Activated CD4-positive, alpha-beta T cell treated with anti-CD3 and anti-CD28 coated beads, Interleukin-2, amount 50 U/mL, for 1 hour (primary cell): ENCODE measurements around the gene CCM2L.

Source experiments
- DNase-seq: peaks from one replicate; pipeline ENCODE4 v3.0.0-alpha.2; 2020

Gene CCM2L

DNA sequence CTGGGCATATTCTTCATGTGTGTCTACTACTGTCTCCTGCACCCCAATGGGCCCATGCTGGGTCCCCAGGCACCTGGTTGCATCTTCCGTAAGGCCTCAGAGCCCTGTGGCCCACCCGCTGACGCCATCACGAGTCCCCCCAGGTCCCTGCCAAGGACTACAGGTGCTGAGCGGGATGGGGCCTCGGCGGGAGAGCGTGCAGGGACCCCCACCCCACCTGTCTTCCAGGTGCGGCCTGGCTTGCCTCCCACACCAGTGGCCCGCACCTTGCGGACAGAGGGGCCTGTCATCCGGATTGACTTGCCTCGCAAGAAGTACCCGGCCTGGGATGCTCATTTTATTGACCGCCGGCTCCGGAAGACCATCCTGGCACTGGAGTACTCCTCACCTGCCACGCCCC lies 13.2 kb upstream of the CCM2L start:
- no peak for DNase-seq

DNA sequence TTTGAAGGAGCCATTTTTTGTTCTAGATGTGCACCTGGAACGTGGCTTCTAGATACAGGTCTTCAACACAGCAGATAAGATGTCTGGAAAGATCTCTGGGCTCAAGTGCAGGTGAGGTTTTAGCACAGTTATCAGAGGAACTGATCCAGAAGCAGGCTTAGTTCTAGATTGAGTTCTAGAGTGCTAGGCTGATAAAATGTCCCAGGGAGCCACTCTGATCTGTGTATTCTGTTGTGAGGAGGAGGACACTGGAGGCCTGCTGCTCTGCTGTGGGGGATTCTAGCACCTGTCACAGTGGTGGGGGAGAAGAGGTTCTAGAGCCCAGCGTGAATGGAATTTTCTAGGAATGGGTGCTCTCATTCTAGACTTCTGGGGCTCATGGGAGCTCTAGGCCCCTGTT lies 12.0 kb upstream of the CCM2L start:
- DNase-seq, result no peak

DNA sequence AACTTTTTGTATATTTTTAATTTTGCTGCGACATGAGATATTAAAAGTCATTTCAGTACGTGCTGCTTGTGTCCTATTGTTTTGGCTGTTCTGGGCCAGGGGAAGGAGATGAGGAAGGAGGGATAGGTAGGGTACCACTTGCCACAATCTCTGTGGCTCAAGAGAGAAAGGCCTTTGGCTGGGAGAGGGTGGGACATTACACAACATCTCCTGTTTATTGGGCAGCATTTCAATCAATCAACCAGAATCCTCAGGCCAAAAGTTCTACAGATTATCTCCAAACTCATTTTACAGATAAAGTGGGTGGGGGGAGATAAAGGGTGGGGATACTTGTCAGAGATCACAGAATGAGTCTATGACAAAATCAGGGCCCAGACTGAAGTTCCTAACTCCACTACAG lies 6.9 kb upstream of the CCM2L start:
- DNase-seq, result no peak

DNA sequence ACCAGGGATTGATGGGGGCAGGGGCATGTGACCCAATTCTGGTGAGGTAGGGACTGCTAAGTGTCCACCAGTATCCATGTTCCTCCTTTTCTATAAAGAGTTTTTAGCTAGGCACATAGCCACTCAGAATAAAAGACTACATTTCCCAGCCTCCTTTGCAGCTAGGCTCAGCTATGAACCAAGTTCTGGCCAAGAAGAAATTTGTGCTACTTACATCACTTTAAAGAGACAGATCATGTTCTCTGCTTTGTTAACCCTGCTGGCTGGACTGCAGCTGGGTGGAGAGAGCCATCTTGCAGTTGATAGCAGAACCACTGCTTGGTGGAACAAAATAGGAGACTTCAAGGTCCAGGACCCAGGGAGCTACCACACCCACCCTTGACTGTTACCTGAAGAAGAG lies 5.3 kb upstream of the CCM2L start:
- DNase-seq, result no peak

DNA sequence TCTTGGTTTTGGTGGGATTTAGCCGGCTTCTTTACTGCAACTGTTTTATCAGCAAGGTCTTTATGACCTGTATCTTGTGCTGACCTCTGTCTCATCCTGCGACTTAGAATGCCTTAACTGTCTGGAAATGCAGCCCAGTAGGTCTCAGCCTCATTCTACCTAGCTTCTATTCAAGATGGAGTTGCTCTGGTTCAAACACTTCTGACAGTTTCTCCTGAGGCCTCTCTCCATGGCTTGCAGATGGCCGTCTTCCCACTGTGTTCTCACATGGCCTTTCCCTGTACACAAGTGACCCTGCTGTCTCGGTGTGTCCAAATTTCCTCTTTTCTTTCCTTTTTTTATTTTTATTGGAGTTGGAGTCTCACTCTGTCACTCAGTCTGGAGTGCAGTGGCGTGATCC lies 4.2 kb upstream of the CCM2L start:
- DNase-seq, result no peak

DNA sequence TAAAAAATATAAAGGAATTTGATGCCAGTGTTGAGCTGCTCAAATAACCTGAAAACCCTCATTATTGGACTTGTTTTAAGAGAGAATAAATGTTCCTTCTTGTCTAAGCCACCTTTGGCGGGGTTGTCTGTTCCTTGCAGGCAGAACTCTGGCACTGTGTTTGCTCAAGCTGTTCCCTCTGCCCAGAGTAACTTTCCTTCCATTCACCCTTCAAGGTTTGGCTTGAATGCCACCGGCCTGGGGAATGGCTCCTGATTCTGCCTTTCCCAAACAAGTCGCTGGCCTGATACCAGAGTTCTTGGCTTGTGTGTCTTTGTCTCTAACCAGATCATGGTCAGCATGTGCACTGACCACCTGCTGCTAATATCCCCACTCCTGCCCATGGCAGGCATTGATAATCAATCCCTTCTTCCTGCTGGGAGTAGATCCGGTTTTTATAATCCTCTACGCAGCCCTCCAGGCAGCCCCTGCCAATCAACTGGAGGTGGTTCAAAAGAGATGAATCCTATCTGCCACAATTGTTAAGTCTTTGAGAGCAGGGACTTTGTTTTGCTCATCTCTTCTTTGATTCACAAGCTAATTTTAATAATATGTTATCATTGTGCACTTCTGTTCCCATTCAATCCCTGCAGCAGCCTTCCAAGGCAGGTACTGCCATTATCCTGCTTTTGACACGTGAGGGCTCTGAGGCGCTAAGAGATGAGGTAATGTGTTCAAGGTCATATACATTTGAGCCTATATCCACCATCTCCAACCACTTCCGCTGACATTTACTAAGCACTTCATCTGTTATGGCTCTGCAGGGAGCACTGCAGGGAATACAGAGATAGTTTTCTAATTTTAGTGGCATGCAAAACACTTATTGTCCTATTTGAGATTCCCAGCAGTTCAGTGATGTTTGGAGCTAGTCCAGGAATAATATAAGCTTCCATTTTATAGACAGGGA lies 3.1 kb upstream of the CCM2L start:
- no peak for DNase-seq

DNA sequence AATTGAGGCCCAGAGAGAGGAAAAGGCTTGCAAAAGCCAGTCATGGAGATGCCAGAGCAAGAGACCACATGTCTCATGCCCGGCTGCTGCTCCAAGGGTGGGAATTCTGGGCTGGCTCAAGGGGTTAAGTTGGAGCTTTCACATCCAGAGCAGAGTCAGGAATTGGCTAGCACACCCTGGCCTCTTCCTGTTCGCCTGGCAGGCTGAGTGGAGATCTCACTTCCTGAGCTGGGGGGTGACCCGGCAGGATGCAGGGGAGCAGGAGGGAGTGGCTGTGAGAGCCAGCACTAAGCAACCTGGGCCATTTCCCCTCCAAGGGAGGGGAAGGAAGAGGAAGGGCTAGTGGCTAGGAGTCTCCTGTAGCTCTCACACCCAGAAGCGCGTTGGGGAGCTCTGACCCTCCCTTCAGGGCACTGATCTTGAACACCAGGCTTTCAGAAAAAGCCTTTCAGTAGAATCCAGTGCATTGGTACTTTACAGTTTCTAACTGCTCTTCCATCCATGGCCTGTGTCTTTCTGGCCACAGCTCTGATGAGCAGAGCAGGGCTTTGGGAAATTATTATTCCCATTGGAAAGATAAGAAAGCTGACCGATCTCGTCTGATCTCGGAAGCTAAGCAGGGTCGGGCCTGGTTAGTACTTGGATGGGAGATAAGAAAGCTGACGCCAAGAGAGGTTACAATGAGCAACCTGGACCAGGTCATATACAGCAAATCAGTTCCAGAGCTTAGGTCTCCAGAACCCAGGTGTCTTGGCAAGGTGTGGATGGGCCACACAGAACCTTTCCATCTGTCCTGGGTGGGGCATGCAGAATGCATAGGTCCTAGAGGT lies 2.2 kb upstream of the CCM2L start:
- DNase-seq, result no peak

DNA sequence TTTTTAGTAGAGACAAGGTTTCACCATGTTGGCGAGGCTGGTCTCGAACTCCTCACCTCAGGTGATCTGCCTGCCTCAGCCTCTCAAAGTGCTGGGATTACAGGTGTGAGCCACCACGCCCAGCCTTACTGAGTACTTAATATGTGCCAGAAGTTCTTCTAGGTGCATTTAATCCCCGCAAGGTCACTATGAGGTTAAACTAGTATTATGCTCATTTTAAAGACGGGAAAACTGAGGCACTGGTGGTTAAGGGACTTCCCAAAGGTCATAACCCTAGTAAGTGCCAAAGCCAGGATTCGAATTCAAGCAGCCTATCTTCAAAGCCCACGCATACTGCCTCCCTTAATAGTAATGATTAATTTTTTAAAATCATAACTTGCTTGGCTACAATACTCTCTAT lies 674 bp upstream of the CCM2L start:
- no peak for DNase-seq

DNA sequence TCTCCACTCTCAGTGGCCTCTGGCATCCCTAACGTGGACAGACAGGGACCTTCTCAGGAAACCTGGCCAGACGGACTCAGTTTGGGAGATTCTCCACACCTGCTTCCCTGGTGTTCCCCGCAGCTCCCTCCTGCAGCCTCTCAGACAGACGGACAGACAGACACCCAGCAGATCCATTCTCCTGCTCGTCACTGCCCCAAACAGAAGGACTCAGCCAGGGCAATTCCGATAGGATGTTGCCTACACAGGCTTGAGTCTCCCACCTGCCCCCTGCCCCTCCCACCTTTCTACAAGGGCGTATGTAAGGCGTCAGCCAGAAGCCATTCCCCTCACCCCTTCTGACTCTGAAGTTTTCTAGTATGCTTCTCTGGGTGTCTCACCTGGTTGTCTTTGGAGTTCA lies 428 bp downstream of the CCM2L start:
- DNase-seq, result no peak

DNA sequence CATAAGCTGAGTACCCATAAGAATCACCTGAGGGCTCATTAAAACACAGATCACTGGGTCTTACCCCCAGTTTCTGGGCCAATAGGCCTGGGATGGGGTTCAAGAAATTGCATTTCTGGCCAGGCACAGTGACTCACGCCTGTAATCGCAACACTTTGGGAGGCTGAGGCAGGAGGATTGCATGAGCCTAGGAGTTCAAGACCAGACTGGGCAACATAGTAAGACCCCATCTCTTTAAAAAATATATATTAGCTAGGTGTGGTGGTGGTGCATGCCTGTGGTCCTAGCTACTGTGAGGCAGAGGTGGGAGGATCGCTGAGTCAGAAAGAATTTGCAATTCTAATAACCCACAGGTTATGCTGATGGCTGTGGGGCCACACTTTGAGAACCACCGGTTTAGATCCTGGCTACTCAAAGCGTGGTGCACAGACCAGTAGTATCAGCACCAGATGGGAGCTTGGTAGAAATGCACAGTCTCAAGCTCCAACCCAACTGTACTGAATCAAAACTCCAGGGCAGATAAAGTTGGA lies 2.0 kb downstream of the CCM2L start:
- no peak for DNase-seq

DNA sequence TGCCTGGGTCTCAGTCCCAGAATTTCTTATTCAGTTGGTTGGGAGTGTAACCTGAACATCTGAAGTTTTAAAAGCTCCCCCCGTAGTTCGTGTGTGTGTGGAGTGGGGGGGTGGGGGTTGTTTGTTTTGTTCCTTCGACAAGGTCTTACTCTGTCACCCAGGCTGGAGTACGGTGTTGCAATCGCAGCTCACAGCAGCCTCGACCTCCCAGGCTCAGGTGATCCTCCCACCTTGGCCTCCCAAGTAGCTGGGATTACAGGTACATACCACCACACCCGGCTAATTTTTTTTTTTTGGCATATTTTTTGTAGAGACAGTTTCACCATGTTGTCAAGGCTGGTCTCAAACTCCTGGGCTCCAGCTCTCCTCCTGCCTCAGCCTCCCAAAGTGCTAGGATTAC lies 3.1 kb downstream of the CCM2L start:
- no peak for DNase-seq

DNA sequence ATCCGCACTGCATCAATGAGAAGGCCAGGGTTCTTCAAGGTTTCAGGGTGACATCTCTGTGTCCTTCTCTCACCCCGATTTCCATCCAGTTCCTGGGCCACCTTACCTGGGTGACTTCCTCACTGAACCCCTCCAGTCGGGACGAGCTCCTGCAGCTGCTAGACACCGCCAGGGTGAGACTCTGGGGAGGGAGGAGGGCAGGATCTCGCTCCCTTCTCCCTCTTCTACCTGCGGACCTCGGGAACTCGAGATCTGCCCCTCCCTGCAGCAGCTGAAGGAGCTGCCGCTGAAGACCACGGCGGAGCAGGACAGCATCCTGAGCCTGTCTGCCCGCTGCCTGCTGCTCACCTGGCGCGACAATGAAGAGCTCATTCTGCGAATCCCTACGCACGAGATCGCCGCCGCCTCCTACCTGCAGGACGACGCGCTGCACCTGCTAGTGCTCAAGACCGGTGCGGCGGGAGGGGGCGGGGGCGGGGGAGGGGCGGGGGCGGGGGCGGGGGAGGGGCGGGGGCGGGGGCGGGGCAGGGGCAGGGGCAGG lies 7.5 kb downstream of the CCM2L start:
- DNase-seq, result peak; percentile 67

DNA sequence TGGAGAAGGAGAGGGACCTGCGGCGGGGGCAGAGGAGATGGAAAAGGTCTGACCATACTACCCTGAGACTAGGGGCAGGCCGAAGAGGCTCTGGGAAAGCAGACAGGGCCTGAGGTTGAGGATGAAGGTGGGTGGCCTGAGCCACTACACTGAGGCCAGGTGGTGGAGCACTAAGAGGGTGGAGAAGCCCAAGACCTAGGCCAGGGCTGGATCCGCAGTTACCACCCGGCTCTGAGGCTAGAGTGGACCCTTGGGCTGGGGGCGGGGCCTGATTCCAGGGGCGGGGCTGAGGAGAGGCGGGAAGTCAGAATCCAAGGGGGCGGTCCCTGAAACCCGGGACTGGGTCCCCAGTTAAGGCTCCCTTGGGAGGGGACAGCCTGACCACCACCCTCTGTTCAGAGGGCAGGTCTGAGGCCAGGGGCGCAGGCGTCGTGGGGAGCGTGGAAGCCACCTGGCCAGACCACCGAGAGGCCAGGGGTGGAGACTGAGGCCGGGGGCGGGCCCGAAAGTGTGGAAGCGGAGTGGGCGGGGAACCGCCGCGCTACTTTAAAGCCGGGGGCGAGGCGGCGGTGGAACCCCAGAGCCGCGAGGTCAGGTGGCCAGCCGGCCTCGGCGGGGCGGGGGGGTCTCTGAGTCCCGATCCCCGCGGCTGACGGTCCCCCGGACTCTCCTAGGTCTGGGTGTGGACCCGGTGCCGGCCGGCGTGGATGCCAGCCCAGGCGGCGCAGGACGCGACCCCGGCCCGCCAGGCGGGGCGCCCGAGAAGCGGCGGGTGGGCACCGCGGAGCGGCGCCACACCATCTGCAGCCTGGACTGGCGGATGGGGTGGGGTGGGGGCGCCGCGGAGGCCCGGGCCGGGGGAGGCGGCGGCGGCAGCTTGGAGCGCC lies 8.3 kb downstream of the CCM2L start:
- DNase-seq, result peak; percentile 44

DNA sequence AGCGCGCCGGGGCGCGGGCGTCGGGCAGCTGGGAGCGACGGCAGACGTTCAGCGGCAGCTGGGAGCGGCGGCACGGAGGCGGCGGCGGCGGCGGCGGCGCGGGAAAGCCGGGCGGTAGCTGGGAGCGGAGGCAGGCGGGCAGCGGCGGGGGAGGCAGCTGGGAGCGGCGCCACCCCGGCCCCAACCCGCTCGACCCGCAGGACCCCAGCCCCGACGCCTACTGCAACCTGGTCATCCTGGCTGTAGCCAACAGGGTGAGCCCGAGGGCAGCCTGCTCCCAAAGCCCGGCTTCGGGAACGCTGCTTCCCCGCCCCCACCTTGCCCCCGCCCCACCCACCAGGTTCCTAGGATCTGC lies 8.9 kb downstream of the CCM2L start:
- DNase-seq, result no peak

DNA sequence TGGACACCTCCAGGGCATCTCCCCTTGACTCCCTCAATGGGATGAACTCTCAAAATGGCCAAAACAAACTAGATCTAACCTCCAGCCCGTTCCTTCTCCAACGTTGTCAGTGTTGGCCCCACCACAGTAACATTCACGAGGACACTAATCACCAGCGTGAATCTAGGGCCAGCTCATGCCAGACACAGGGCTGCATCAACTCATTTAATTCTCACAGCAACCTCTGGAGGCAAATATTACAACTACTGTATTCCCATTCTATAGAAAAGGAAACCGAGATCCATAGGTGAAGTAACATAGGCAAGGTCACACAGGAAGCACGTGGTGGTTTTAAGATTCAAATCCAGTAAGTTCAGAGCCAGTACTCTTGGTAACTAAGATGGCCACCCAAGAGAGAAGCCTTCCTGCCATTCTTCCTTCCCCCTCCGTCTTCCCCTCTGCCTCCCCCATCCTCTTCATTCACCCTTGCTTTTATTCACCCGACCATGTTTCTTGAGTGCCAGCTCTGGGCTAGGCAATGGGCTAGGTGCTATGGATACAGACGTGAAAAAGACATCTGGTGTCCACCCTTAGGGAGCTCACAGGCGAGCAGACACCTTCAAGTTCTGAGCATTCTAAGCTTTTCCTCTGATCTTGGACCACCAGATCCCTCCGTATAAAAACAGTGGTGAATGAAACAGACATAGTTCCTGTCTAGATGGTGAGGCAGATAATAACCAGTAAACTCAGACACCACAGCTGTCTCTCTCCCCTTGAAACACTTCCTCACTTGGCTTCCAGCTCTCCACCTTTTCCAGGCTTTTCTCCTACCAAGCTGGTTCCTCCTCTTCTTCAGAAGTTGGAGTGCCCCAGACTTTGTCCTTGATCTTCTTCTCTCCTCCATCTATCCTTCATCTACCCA lies 9.6 kb downstream of the CCM2L start:
- DNase-seq, result no peak

DNA sequence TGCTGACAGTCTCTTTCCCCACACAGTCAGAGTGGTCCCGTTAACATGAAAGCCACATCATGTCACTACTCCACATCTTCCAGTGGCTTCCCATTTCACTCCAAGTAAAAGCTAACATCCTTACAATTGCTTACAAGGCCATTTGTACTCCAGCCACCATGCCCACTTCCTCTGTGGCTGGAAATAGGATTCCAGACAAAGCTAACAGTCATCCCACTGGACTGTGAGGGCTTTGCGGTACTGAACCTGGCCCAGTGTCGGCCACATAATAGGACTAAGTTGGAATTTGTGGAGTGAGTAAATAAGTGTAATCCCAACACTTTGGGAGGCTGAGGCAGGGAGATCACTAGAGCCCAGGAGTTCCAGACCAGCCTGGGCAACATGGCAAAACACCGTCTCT lies 10.9 kb downstream of the CCM2L start:
- no peak for DNase-seq

DNA sequence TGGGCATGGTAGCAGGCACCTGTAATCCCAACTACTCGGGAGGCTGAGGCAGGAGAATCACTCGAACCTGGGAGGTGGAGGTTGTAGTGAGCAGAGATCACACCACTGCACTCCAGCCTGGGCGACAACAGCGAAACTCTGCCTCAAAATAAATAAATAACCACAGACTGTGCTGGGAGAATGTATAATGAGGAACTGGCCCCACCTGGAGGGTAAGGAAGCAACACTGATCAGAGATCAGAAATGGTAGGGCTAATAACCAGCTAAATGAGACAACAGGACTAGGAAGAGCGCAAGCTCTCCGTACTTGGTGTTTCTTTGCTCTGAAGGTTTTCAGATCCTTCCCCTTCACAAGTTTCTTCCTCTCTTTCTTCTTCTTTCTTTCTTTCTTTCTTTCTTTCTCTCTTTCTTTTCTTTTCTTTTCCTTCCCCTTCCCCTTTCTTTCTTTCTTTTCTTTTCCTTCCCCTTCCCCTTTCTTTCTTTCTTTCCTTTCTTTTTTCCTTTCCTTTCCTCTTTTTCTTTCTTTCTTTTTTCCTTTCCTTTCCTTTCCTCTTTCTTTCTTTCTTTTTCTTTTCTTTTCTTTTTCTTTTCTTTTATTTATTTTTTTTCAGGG lies 14.6 kb downstream of the CCM2L start:
- no peak for DNase-seq

DNA sequence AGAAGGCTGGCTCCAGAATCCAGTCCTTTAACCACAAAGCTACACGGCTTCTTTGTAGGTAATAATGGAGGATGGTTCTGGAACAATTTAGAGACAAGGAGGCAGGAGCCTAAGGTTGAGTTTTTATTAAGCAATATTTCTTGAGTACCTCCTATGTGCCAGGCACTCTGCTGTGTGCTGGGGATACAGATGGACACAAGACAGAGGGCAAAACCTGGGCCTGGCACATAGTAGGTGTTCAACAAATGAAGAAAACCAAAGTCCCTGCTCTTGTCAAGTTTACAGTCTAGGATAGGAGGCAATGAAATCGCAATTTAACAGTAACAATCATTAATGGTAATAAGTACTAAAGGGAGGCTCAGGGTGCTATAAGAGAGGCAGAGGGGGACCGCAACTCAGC lies 17.4 kb downstream of the CCM2L start:
- no peak for DNase-seq

DNA sequence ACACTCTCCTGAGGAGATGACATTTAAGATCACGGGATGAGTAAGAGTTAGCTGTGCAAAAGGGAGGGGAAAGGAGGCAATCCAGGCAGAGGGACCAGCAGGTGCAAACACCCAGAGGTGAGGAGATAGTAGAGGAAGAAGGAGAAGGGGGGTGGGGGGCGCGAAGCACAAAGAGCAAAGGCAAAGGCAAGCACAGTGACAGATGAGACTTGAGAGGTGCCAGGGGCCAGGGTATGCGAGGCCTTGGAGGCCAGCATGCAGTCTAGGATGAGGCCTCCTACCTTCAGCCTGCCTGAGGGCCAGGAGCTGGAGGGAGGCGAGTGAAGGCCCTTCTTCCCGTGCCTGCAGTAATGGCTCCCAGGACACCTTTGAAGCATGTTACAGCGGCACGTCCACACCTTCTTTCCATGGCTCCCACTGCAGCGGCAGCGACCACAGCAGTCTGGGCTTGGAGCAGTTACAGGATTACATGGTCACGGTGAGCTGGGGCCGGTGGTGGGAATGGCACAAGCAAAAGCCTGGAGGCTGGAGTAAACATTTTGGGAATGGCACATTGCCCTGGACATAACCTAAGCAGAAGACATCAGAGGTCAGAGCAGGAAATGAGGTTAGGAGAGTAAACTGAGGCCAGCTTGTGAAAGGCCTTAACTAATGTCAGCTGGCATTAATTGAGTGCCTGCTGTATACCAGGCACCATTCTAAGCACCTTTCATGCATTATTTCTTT lies 18.6 kb downstream of the CCM2L start:
- no peak for DNase-seq

DNA sequence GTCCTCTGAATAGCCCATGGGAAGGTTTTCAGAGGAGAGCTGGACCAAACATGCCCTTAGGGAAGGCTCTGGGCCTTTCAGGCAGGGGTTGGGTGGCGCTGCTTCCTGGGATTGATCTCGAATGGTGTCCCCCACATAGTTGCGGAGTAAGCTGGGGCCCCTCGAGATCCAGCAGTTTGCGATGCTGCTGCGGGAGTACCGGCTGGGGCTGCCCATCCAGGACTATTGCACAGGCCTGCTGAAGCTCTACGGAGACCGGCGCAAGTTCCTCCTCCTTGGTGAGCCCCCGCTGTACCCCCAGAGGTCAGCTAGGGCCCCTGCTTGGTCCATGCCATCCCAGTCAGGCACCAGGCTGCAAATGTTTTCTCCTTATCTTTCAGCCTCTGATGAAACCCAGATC lies 19.3 kb downstream of the CCM2L start:
- DNase-seq, result no peak
